ENCODE results near the gene RSPH1.
A peak's percentile ranks its signal among the peaks of the same experiment; 100 is the strongest.

RSPH1 gene

GRCh38 chr21:42495765-42496119 is 282 bp downstream of the RSPH1 start:
- H3K27ac ChIP-seq: 0 out of 2 replicates have a peak overlapping the region, but pooled peaks have one; percentile 15
- DNase-seq (ENCODE audit: low spot score): peak; percentile 42
- ChIA-PET POLR2A (ENCODE audit: low non-redundant PET) (no interaction called here), CTCF (interaction anchor here (0.6 kb wide), 2 partner anchors 17 to 198 kb away, joined by 3 read pairs; no protein-coding TSS in a partner anchor)
- TF ChIP-seq CTCF (conservative IDR thresholded peaks at IDR 0.05; ENCODE audit: low read depth): no peak

- no peak for DNase-seq (ENCODE audit: low spot score)
- CTCF ChIA-PET: interaction anchor here (0.6 to 1.0 kb wide), 3 partner anchors 28 to 336 kb away, joined by 3 read pairs; no protein-coding TSS in a partner anchor
- H3K27ac ChIP-seq: no peak overlapping the region
- TF ChIP-seq CTCF (conservative IDR thresholded peaks at IDR 0.05; ENCODE audit: low read depth): no peak
- POLR2A ChIA-PET (ENCODE audit: low non-redundant PET): no interaction called here
These were observed 997 bp downstream of the RSPH1 start for GRCh38 chr21:42495027-42495426.

- H3K27ac ChIP-seq: no peak overlapping the region
- ChIA-PET CTCF (no interaction called here), POLR2A (ENCODE audit: low non-redundant PET) (interaction anchor here (0.6 kb wide), 1 partner anchor 16 kb away, joined by 3 read pairs; no protein-coding TSS in a partner anchor)
- no peak for DNase-seq (ENCODE audit: low spot score)
- TF ChIP-seq CTCF (conservative IDR thresholded peaks at IDR 0.05; ENCODE audit: low read depth): no peak
These were observed 2.6 kb downstream of the RSPH1 start for GRCh38 chr21:42493109-42494060.

GRCh38 chr21:42492201-42492600 is 3.8 kb downstream of the RSPH1 start:
- no peak for DNase-seq (ENCODE audit: low spot score)
- no peak for TF ChIP-seq CTCF (conservative IDR thresholded peaks at IDR 0.05; ENCODE audit: low read depth)
- ChIA-PET POLR2A (ENCODE audit: low non-redundant PET) (no interaction called here), CTCF (no interaction called here)
- no peak overlapping the region for H3K27ac ChIP-seq

GRCh38 chr21:42491328-42491727 is 4.7 kb downstream of the RSPH1 start:
- H3K27ac ChIP-seq: no peak overlapping the region
- ChIA-PET CTCF (no interaction called here), POLR2A (ENCODE audit: low non-redundant PET) (no interaction called here)
- TF ChIP-seq CTCF (conservative IDR thresholded peaks at IDR 0.05; ENCODE audit: low read depth): no peak
- no peak for DNase-seq (ENCODE audit: low spot score)

GRCh38 chr21:42490720-42491119 is 5.3 kb downstream of the RSPH1 start:
- CTCF ChIA-PET: no interaction called here
- no peak for TF ChIP-seq CTCF (conservative IDR thresholded peaks at IDR 0.05; ENCODE audit: low read depth)
- no peak for DNase-seq (ENCODE audit: low spot score)
- POLR2A ChIA-PET (ENCODE audit: low non-redundant PET): no interaction called here
- H3K27ac ChIP-seq: no peak overlapping the region

Data from RWPE1 (cell line).